B cell (primary cell): ENCODE results near the gene POC5.

Experiments used
- CTCF ChIP-seq: fragments of 200-600 bp; IDR thresholded peaks from one replicate; pipeline ENCODE4 v1.8.0; 2022; ENCODE audit warnings: antibody characterized with exemption, mild to moderate bottlenecking
- EZH2 ChIP-seq: IDR thresholded peaks from 2 replicates; pipeline ENCODE4 v1.6.1; 2012; ENCODE audit warnings: borderline replicate concordance, low read depth, mild to moderate bottlenecking, moderate library complexity, low read length; ENCODE audit not compliant: insufficient read depth, poor library complexity, severe bottlenecking

- TF ChIP-seq CTCF: peak; percentile 86
- TF ChIP-seq EZH2: no peak
Measured at GRCh38 chr5:75681125-75681830, 36.0 kb downstream of the POC5 start.
